Testis (tissue), 5 donors: Measurements from ENCODE around the gene SPACA7. TPM values are rescaled to one million over a fixed set of nuclear protein-coding genes. Genes with fewer than 3 reads are reported as not detected.

ENCODE experiments used
- DNase-seq: peaks from one replicate; pipeline ENCODE4 v3.0.0-alpha.2; 2019
- H3K27ac ChIP-seq, 2 donors: fragments of 200-600 bp; sonication (generic); one replicate each; pipeline ENCODE4 v1.5.1; 2019
- H3K27me3 ChIP-seq: fragments of 200-600 bp; sonication (generic); one replicate; pipeline ENCODE4 v1.5.1; 2019
- H3K36me3 ChIP-seq: fragments of 200-600 bp; sonication (generic); one replicate; pipeline ENCODE4 v1.5.1; 2017; ENCODE audit warnings: low read depth; ENCODE audit errors: missing control alignments
- H3K4me1 ChIP-seq: fragments of 200-600 bp; sonication (generic); one replicate; pipeline ENCODE4 v1.5.1; 2019
- H3K4me3 ChIP-seq, 2 donors: fragments of 200-600 bp; sonication (generic); one replicate each; pipeline ENCODE4 v1.5.1; 2017 to 2019
- H3K9me3 ChIP-seq: fragments of 200-600 bp; sonication (generic); one replicate; pipeline ENCODE4 v1.5.1; 2017
- POLR2A ChIP-seq: fragments of 450-650 bp; IDR thresholded peaks from one replicate; pipeline ENCODE4 v1.6.1; 2017; ENCODE audit warnings: antibody characterized with exemption, mild to moderate bottlenecking, moderate library complexity
- WGBS, 2 donors: methylation state at CpG; one replicate each; pipeline ENCODE4 v1.1.5; 2018; 5-methylcytosine and 5-hydroxymethylcytosine counted together
- intact Hi-C: fragments of 100-400 bp; cut with DNase I; formaldehyde crosslinking; loops from one replicate; pipeline ENCODE4 v1.15.1; 2023; ENCODE audit warnings: low total_unique reads
- long read RNA-seq, 2 donors: transcript quantifications; one replicate each; lab custom pipeline, GENCODE V29; 2026
- polyA plus RNA-seq: library from polyadenylated mRNA; stranded (reverse); fragments of 350-450 nt; fragmentation: Illumina TruSeq; extraction: RNeasy Lipid Tissue Mini Kit (QIAGEN cat#74804); gene quantifications from one replicate; pipeline ENCODE4 v1.2.3, GENCODE V29; 2014; ENCODE audit warnings: low read depth, low replicate concordance; ENCODE audit not compliant: insufficient read depth
- total RNA-seq, 2 donors: library from RNA; depleted of rRNA; stranded (reverse); fragments of >200 nt; gene quantifications; one replicate each; pipeline ENCODE4 v1.2.3, GENCODE V29; 2016
- TF ChIP-seq, protein P1 (sequence below), 3 experiments: fragments of 450-650 bp in 2 of 3; fragments of 200-600 bp in 1 of 3; sonication (generic) in 1 of 3; IDR thresholded peaks; one replicate each; pipeline ENCODE4 v1.5.1; 2016 to 2019; ENCODE audit warnings: antibody characterized with exemption in 3 of 3, mild to moderate bottlenecking in 2 of 3, moderate library complexity in 1 of 3

SPACA7 gene, protein sequence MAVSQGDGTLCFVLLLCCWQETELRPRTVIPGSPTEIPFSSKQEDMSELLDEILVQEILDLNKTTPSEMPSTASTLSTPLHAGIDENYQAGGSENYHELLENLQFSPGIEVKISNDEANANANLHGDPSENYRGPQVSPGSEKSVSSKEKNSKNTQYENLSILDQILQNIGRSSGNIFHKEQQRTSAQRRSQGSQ
- total RNA-seq (10 to 100 TPM; 27.7 to 63.0 TPM), polyA plus RNA-seq (97.6 TPM)
- long read RNA-seq, donor 1 = 0 reads
- long read RNA-seq, donor 2 = 0 reads

DNA sequence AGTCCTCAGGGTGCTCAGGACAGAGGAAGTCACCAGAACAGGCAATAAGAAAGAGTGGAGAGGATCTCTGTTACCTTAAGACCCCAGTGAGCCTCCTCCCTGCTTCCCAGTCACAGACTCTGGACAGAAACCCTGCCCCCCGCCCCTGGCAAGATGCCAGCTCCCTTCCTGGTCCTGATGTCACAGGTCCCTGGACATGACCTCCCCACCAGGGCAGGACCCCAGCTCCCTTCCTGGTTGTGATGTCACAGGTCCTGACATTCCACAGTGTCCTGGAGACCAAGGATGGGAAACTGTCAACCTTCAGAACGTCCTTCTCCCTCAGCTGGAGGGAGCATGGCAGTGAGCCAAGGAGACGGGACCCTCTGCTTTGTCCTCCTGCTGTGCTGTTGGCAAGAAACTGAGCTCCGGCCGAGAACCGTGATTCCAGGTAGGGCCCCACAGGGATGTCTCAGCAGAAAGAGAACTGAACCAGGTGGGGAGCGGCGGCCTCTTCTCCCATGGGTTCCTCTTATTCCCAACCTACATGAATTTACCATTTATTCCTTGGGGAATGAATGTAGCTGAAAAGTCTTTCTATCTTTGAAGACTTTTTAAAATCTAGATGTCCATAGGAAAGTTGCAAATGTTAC is at the start of gene SPACA7:
Gene SPACA7 (plus strand): TSS at position 306 of the 632 bp plus-strand sequence. CDS start 31 bp downstream, at position 337.
- Histone ChIP-seq H3K9me3 (no peaks in the 10 kb centered on the region), H3K36me3 (no peaks in the 10 kb centered on the region), H3K27ac (no peak within 1 kb of the TSS), H3K4me1 (no peaks in the 10 kb centered on the region), H3K27me3 (no peaks in the 10 kb centered on the region), H3K4me3 (no peak within 1 kb of the TSS)
- WGBS, 2 donors = 72 to 84% methylated on average over 8 of the region's 8 CpGs
- intact Hi-C loops = no loop called here
- DNase-seq = no peak
- TF ChIP-seq POLR2A = no peak
- TF ChIP-seq, protein P1, sequence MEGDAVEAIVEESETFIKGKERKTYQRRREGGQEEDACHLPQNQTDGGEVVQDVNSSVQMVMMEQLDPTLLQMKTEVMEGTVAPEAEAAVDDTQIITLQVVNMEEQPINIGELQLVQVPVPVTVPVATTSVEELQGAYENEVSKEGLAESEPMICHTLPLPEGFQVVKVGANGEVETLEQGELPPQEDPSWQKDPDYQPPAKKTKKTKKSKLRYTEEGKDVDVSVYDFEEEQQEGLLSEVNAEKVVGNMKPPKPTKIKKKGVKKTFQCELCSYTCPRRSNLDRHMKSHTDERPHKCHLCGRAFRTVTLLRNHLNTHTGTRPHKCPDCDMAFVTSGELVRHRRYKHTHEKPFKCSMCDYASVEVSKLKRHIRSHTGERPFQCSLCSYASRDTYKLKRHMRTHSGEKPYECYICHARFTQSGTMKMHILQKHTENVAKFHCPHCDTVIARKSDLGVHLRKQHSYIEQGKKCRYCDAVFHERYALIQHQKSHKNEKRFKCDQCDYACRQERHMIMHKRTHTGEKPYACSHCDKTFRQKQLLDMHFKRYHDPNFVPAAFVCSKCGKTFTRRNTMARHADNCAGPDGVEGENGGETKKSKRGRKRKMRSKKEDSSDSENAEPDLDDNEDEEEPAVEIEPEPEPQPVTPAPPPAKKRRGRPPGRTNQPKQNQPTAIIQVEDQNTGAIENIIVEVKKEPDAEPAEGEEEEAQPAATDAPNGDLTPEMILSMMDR (IDR thresholded peaks at IDR 0.05) = no peak

DNA sequence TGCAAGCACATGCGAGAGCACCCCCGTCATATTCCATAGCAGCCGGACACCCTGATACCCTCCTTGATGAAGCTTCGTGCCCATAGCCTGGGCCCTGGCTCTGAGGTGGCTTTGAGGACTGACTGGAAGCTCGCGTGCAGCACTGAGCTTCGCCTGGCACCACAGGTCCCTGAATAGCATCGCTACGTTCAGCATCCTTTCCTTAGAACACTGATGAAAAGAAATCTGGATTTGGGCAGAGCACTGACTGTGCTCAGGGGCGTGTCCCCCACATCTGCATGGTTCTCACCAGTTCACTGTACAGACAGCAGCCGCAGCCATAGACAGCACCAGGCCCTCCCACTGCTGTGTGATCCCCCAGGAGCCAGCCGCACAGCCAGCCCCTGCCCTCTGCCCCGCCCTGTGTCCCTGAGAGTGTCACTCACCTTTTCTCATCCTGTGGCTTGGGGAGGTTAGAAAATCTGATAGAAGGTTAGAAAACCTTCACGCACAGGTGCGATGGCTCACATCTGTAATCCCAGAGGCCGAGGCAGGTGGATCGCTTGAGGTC is 49.3 kb upstream of the SPACA7 start:
- no peak overlapping the region for H3K4me3 ChIP-seq
- 81 to 90% methylated on average over 15 to 17 of the region's 17 CpGs for WGBS, 2 donors
- no peaks in the 10 kb centered on the region for H3K36me3 ChIP-seq
- TF ChIP-seq, protein P1 (IDR thresholded peaks at IDR 0.05) = no peak
- TF ChIP-seq POLR2A = no peak
- no peak for DNase-seq
- no peak overlapping the region for H3K27ac ChIP-seq
- H3K9me3 ChIP-seq = no peaks in the 10 kb centered on the region
- no peaks in the 10 kb centered on the region for H3K4me1 ChIP-seq
- intact Hi-C loops = loop anchor here (5.0 kb wide), 1 partner anchor 785 kb away; no protein-coding TSS in a partner anchor
- H3K27me3 ChIP-seq = no peaks in the 10 kb centered on the region

DNA sequence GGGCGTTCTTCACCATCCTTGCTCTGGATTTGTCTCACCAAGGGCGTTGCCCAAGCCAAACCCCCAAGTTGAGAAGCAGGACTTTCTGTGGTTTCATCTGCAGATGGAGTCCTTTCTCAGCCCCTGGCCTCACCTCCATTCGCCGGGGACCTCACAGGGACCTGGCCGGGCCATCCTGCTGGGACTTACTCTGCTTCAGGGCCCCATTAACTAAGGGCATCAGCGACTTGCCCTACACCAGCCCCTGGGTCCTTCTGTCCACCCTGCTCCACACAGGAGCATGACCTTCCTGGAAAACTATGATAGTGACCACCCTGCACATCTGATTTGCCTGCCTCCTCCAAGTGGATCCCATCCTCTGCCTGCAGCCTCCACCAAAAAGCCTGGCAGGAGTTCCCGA is 47.2 kb upstream of the SPACA7 start:
- H3K36me3 ChIP-seq = no peaks in the 10 kb centered on the region
- WGBS, 2 donors = 80 to 81% methylated on average over 7 of the region's 7 CpGs

DNA sequence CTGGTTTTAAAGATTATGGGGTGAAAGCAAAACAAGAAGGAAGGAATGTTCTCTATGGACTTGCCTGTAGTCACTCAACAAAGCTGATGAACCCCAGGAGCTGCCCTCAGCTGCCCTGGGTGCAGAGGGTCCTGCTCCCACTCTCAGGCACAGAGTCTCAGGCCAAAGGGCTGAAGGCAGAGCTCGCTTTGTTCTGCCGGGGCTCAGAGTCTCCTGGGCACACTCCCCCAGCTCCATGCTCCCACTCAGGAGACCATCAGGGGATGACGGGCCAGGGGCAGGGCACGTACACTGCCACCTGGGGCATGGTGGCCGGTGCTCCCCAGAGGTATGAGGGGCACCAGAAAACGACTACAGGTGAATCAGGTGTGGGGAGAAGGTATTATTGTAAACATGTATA is 46.8 kb upstream of the SPACA7 start:
- Histone ChIP-seq H3K27ac (no peak overlapping the region), H3K4me3 (no peak overlapping the region), H3K4me1 (no peaks in the 10 kb centered on the region), H3K27me3 (no peaks in the 10 kb centered on the region), H3K36me3 (no peaks in the 10 kb centered on the region), H3K9me3 (no peaks in the 10 kb centered on the region)
- no peak for DNase-seq
- 67 to 68% methylated on average over 6 of the region's 6 CpGs for WGBS, 2 donors
- intact Hi-C loops = loop anchor here (5.0 kb wide), 1 partner anchor 787 kb away; no protein-coding TSS in a partner anchor
- TF ChIP-seq, protein P1 (IDR thresholded peaks at IDR 0.05) = no peak
- no peak for TF ChIP-seq POLR2A

More for the DNA sequence above, 47.2 kb upstream of the SPACA7 start:
- no peaks in the 10 kb centered on the region for H3K4me1 ChIP-seq
- H3K9me3 ChIP-seq = no peaks in the 10 kb centered on the region
- TF ChIP-seq, protein P1 (IDR thresholded peaks at IDR 0.05) = no peak
- no peak for TF ChIP-seq POLR2A
- H3K27me3 ChIP-seq = no peaks in the 10 kb centered on the region
- no peak overlapping the region for H3K4me3 ChIP-seq
- no peak for DNase-seq
- H3K27ac ChIP-seq = no peak overlapping the region
- intact Hi-C loops = loop anchor here (5.0 kb wide), 1 partner anchor 787 kb away; no protein-coding TSS in a partner anchor
